HepG2 (cell line): ENCODE results near the gene LGR6. TPM values are rescaled to one million over a fixed set of nuclear protein-coding genes. Genes with fewer than 3 reads are reported as not detected.

Experiments
- ATAC-seq: fragments of 200-7000 bp; cut with Tn5 transposase; 3 replicates; pipeline ENCODE4 v1.9.1; 2020; ENCODE audit warnings: mild to moderate bottlenecking, moderate library complexity
- BruUV-seq: library from RNA; stranded (reverse); fragments of 400-500 nt; replicated peaks from 2 replicates; lab custom pipeline; 2021; lab: Mats Ljungman, UMichigan
- CTCF ChIA-PET: fragments of 300-600 bp; formaldehyde crosslinking; extraction: SDS; loops from one replicate; lab custom pipeline; 2021; ENCODE audit warnings: low total read pairs, inconsistent platforms, low intra/inter-chr PET ratio; lab: Yijun Ruan, JAX
- POLR2A ChIA-PET: fragments of 350-600 bp; sonication (Branson Sonifier 250); formaldehyde crosslinking; loops from one replicate; lab custom pipeline; 2020; ENCODE audit warnings: antibody characterized with exemption, inconsistent platforms; lab: Yijun Ruan, JAX
- DNase-seq: peaks from one replicate; pipeline ENCODE4 v3.0.0-alpha.2; 2015; ENCODE audit warnings: low spot score
- FAIRE-seq: peaks from 3 replicates; lab custom pipeline; 2011; peaks lifted over from hg19 to GRCh38; lab: Jason Lieb, UNC
- H2AFZ ChIP-seq: one replicate; pipeline ENCODE4 v1.6.1; 2011; ENCODE audit warnings: low read length, inconsistent platforms
- H3K27ac ChIP-seq: fragments of 300-600 bp; 3 replicates; pipeline ENCODE4 v1.8.0; 2011; ENCODE audit warnings: mixed run types, mild to moderate bottlenecking, mixed read lengths, low read length, inconsistent platforms; ENCODE audit not compliant: insufficient read depth; ENCODE audit errors: extremely low read length
- H3K27me3 ChIP-seq, 2 experiments: fragments of 200-600 bp in 1 of 2; 2 replicates in 1 of 2; 3 replicates in 1 of 2; pipeline versions ENCODE4 v1.6.0 to v1.8.0; 2011; ENCODE audit warnings: low read length in 2 of 2, mild to moderate bottlenecking in 2 of 2, moderate library complexity in 2 of 2, inconsistent platforms in 1 of 2; ENCODE audit not compliant: insufficient read depth in 2 of 2, control insufficient read depth in 1 of 2
- H3K36me3 ChIP-seq, 2 experiments: fragments of 200-600 bp in 1 of 2; replicated peaks in 1 of 2; 2 replicates in 1 of 2; 3 replicates in 1 of 2; pipeline versions ENCODE4 v1.5.1 to v1.8.0; 2011; ENCODE audit warnings: low read length in 2 of 2, inconsistent platforms in 1 of 2; ENCODE audit not compliant: insufficient read depth in 2 of 2, control insufficient read depth in 1 of 2
- H3K4me1 ChIP-seq: 2 replicates; pipeline ENCODE4 v1.5.1; 2012; ENCODE audit warnings: low read length, inconsistent platforms; ENCODE audit not compliant: insufficient read depth
- H3K4me2 ChIP-seq: 2 replicates; pipeline ENCODE4 v1.6.0; 2011; ENCODE audit warnings: low read depth, low read length, inconsistent platforms
- H3K4me3 ChIP-seq, 3 experiments: fragments of 200-600 bp in 1 of 3; sonication (generic), shearing (Covaris generic) in 1 of 3; replicated peaks in 1 of 3; 2 replicates each; pipeline ENCODE4 v1.5.1; 2011 to 2016; ENCODE audit warnings: low read length in 3 of 3, inconsistent platforms in 2 of 3, low read depth in 2 of 3, mild to moderate bottlenecking in 2 of 3, control low read depth in 1 of 3, mixed read lengths in 1 of 3; ENCODE audit not compliant: insufficient read depth in 1 of 3
- H3K79me2 ChIP-seq: one replicate; pipeline ENCODE4 v1.6.1; 2011; ENCODE audit warnings: low read length, inconsistent platforms; ENCODE audit not compliant: insufficient read depth
- H3K9ac ChIP-seq: 2 replicates; pipeline ENCODE4 v1.6.0; 2011; ENCODE audit warnings: mild to moderate bottlenecking, low read depth, low read length, inconsistent platforms; ENCODE audit not compliant: insufficient read depth
- H3K9me3 ChIP-seq: 2 replicates; pipeline ENCODE4 v1.5.1; 2012; ENCODE audit warnings: mild to moderate bottlenecking, low read length
- H4K20me1 ChIP-seq: 2 replicates; pipeline ENCODE4 v1.6.0; 2011; ENCODE audit warnings: inconsistent platforms, mild to moderate bottlenecking, low read length, moderate library complexity; ENCODE audit not compliant: insufficient read depth
- E2F1 ChIP-seq: sonication (generic); formaldehyde crosslinking; IDR thresholded peaks from 2 replicates; pipeline ENCODE4 v1.5.0; 2020; ENCODE audit warnings: missing genetic modification reagents
- GABPA ChIP-seq, 2 experiments: IDR thresholded peaks; 2 replicates each; pipeline ENCODE4 v1.6.1; 2011 to 2016; ENCODE audit warnings: low read depth in 2 of 2, low read length in 1 of 2, missing biosample characterization in 1 of 2, missing genetic modification characterization in 1 of 2
- RFX3 ChIP-seq: IDR thresholded peaks from 2 replicates; pipeline ENCODE4 v1.6.1; 2016; ENCODE audit warnings: missing biosample characterization, missing genetic modification reagents
- ZBTB25 ChIP-seq: IDR thresholded peaks from 2 replicates; pipeline ENCODE4 v1.6.1; 2018; ENCODE audit warnings: missing genetic modification reagents
- ZNF260 ChIP-seq: sonication (generic); formaldehyde crosslinking; IDR thresholded peaks from 2 replicates; pipeline ENCODE4 v1.4.0; 2020; ENCODE audit warnings: missing genetic modification reagents, low read depth, mild to moderate bottlenecking, borderline replicate concordance
- ZNF350 ChIP-seq: sonication (generic); formaldehyde crosslinking; IDR thresholded peaks from 2 replicates; pipeline ENCODE4 v1.4.0; 2020; ENCODE audit warnings: mild to moderate bottlenecking, low read depth, missing genetic modification reagents, borderline replicate concordance
- ZNF564 ChIP-seq: sonication (generic); formaldehyde crosslinking; IDR thresholded peaks from 2 replicates; pipeline ENCODE4 v1.8.1; 2023; ENCODE audit warnings: mild to moderate bottlenecking, missing genetic modification reagents
- WGBS: methylation state at CpG from one replicate; pipeline ENCODE4 v1.1.6; 2017; ENCODE audit warnings: low lambda C conversion rate; 5-methylcytosine and 5-hydroxymethylcytosine counted together
- in situ Hi-C: cut with HindIII; loops from 2 replicates; pipeline ENCODE4 v1.10.0; 2017; ENCODE audit warnings: low pct_unique_long_range_greater_than_20kb; ENCODE audit not compliant: extremely low pct_ligation_motif_present
- intact Hi-C: fragments of 100-400 bp; cut with micrococcal nuclease; formaldehyde crosslinking; loops from one replicate; pipeline ENCODE4 v1.10.0; 2022; ENCODE audit not compliant: unreplicated experiment
- polyA plus RNA-seq, 8 experiments: library from polyadenylated mRNA; depleted of rRNA in 3 of 8; stranded (reverse) in 7 of 8; unstranded in 1 of 8; fragments of >200 nt; fragmentation: Illumina TruSeq in 4 of 8; extraction: Trizol in 4 of 8; gene quantifications; 2 replicates each; pipeline versions ENCODE4 v1.2.1 to v1.2.3, GENCODE V29; 2011 to 2016; ENCODE audit warnings: low read depth in 4 of 8, missing spikeins in 1 of 8, mixed read lengths in 1 of 8; ENCODE audit not compliant: insufficient read depth in 1 of 8
- total RNA-seq, 5 experiments: library from RNA; depleted of rRNA; stranded (reverse); fragments of >200 nt; fragmentation: Illumina TruSeq; extraction: Trizol; gene quantifications; 2 replicates each; pipeline ENCODE4 v1.2.3, GENCODE V29; 2016; ENCODE audit warnings: low read depth in 1 of 5

The LGR6 gene
- total and polyA plus RNA-seq, 2 of the 13 experiments (the other 11 are each of a cell fraction or from before 2014, with no cell fraction given), result 0.07 TPM; not detected in 1

GRCh38 chr1:202249846-202250245, 56.2 kb downstream of the LGR6 start:
- Histone ChIP-seq H2AFZ (no peak overlapping the region), H4K20me1 (no peaks in the 10 kb centered on the region), H3K9ac (no peak overlapping the region), H3K27me3 (peaks cover 2 to 25% of the 10 kb centered on the region in 2 experiments; a peak in 4 of 5 replicates), H3K4me2 (no peak overlapping the region), H3K4me1 (no peaks in the 10 kb centered on the region), H3K4me3 (no peak overlapping the region), H3K27ac (no peak overlapping the region), H3K9me3 (no peaks in the 10 kb centered on the region), H3K79me2 (no peaks in the 10 kb centered on the region), H3K36me3 (no peaks in the 10 kb centered on the region)
- 13% methylated on average over 2 of the region's 2 CpGs for WGBS
- intact Hi-C loops, result no loop called here
- DNase-seq, result no peak
- no peak for TF ChIP-seq ZNF564 (CRISPR knock-in tag)
- TF ChIP-seq ZBTB25 (CRISPR knock-in tag), result no peak
- no peak for TF ChIP-seq GABPA (IDR thresholded peaks at IDR 0.05; ENCODE audit: low read depth, low read length)
- no peak for TF ChIP-seq GABPA (CRISPR knock-in tag; IDR thresholded peaks at IDR 0.05; ENCODE audit: low read depth)
- no peak for TF ChIP-seq E2F1 (CRISPR knock-in tag)
- TF ChIP-seq RFX3 (CRISPR knock-in tag), result no peak
- TF ChIP-seq ZNF260 (CRISPR knock-in tag), result no peak
- TF ChIP-seq ZNF350 (CRISPR knock-in tag), result no peak
- no TSS peak for BruUV-seq
- no peak for FAIRE-seq
- ATAC-seq, result no peak
- in situ Hi-C loops, result no loop called here
- ChIA-PET CTCF (no interaction called here), POLR2A (no interaction called here)
